H1 (cell line): ENCODE measurements around the gene LRRC32.

ENCODE experiments used
- EP300 ChIP-seq, 2 experiments: IDR thresholded peaks; 1 replicate in 1 of 2; 2 replicates in 1 of 2; pipeline ENCODE4 v1.6.1; 2011 to 2012; ENCODE audit warnings: low read depth in 2 of 2, low read length in 2 of 2, mild to moderate bottlenecking in 2 of 2, borderline replicate concordance in 1 of 2, inconsistent platforms in 1 of 2, moderate library complexity in 1 of 2
- JUND ChIP-seq: IDR thresholded peaks from 2 replicates; pipeline ENCODE4 v1.6.1; 2011; ENCODE audit warnings: mild to moderate bottlenecking, improper control_type of control experiment, low read length
- MAX ChIP-seq: IDR thresholded peaks from 2 replicates; pipeline ENCODE4 v1.6.1; 2012; ENCODE audit warnings: inconsistent platforms
- PHF8 ChIP-seq: fragments of 200-600 bp; sonication (generic); conservative IDR thresholded peaks from 2 replicates; pipeline ENCODE4 v1.7.1; 2012; ENCODE audit warnings: low read depth, mild to moderate bottlenecking, inconsistent platforms, low read length, moderate library complexity
- RXRA ChIP-seq: IDR thresholded peaks from 2 replicates; pipeline ENCODE4 v1.6.1; 2011; ENCODE audit warnings: low read depth, mild to moderate bottlenecking, low read length, moderate library complexity; ENCODE audit not compliant: insufficient read depth
- SIX5 ChIP-seq: IDR thresholded peaks from 2 replicates; pipeline ENCODE4 v1.6.1; 2011; ENCODE audit warnings: mild to moderate bottlenecking, low read depth, low read length
- SRF ChIP-seq: IDR thresholded peaks from 2 replicates; pipeline ENCODE4 v1.6.1; 2011; ENCODE audit warnings: mild to moderate bottlenecking, low read depth, low read length, moderate library complexity
- USF2 ChIP-seq: IDR thresholded peaks from 2 replicates; pipeline ENCODE4 v1.6.1; 2011; ENCODE audit warnings: low read length, improper control_type of control experiment
- TF ChIP-seq, protein P1 (sequence below), 3 experiments: IDR thresholded peaks; 1 replicate in 2 of 3; 2 replicates in 1 of 3; pipeline versions ENCODE4 v1.5.1 to v1.6.1; 2011; ENCODE audit warnings: low read length in 3 of 3, mild to moderate bottlenecking in 3 of 3, inconsistent platforms in 2 of 3, low read depth in 1 of 3, moderate library complexity in 1 of 3; ENCODE audit not compliant: insufficient read depth in 1 of 3; ENCODE audit errors: control extremely low read depth in 1 of 3

GRCh38 chr11:76716268-76716667, 45.7 kb upstream of the LRRC32 start:
- TF ChIP-seq USF2 (no peak), EP300 (IDR thresholded peaks at IDR 0.05; ENCODE audit: borderline replicate concordance in 1 of 2, low read depth in 2 of 2, low read length in 2 of 2) (no peak), RXRA (no peak), PHF8 (no peak), SRF (no peak), JUND (no peak), SIX5 (no peak), MAX (no peak)
- TF ChIP-seq, protein P1, sequence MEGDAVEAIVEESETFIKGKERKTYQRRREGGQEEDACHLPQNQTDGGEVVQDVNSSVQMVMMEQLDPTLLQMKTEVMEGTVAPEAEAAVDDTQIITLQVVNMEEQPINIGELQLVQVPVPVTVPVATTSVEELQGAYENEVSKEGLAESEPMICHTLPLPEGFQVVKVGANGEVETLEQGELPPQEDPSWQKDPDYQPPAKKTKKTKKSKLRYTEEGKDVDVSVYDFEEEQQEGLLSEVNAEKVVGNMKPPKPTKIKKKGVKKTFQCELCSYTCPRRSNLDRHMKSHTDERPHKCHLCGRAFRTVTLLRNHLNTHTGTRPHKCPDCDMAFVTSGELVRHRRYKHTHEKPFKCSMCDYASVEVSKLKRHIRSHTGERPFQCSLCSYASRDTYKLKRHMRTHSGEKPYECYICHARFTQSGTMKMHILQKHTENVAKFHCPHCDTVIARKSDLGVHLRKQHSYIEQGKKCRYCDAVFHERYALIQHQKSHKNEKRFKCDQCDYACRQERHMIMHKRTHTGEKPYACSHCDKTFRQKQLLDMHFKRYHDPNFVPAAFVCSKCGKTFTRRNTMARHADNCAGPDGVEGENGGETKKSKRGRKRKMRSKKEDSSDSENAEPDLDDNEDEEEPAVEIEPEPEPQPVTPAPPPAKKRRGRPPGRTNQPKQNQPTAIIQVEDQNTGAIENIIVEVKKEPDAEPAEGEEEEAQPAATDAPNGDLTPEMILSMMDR (IDR thresholded peaks at IDR 0.05; ENCODE audit: control extremely low read depth in 1 of 3, insufficient read depth in 1 of 3, low read depth in 1 of 3, low read length in 3 of 3) = no peak
